Activated T-helper 17 cell treated with anti-CD3 and anti-CD28 coated beads, Interleukin-2, amount 50 U/mL, for 72 hours (primary cell): ENCODE results near the gene NME4. TPM values are rescaled to one million over a fixed set of nuclear protein-coding genes. Genes with fewer than 3 reads are reported as not detected.
"Not testable (repeated sequence)": the region's sequence is repeated elsewhere in the genome, so short reads cannot be mapped to it uniquely, and the experiment has no call there.

Source experiments
- ATAC-seq: fragments of 150-1000 bp; cut with Tn5 transposase; replicated peaks from 2 replicates; pipeline ENCODE4 v1.10.0; 2021; ENCODE audit warnings: mild to moderate bottlenecking, moderate library complexity
- H3K27ac Mint-ChIP-seq: one replicate; pipeline ENCODE4 v1.8.0; 2022; ENCODE audit warnings: mixed read lengths
- H3K27me3 Mint-ChIP-seq: one replicate; pipeline ENCODE4 v1.8.0; 2022; ENCODE audit warnings: mixed read lengths
- H3K36me3 Mint-ChIP-seq: one replicate; pipeline ENCODE4 v1.8.0; 2022; ENCODE audit warnings: low read depth, mild to moderate bottlenecking, mixed read lengths
- H3K4me1 Mint-ChIP-seq: one replicate; pipeline ENCODE4 v1.8.0; 2022; ENCODE audit warnings: mixed read lengths
- H3K4me3 Mint-ChIP-seq: one replicate; pipeline ENCODE4 v1.8.0; 2022; ENCODE audit warnings: mild to moderate bottlenecking, mixed read lengths
- H3K9me3 Mint-ChIP-seq: one replicate; pipeline ENCODE4 v1.8.0; 2022; ENCODE audit warnings: mixed read lengths
- total RNA-seq, 2 donors: library from RNA; stranded (reverse); gene quantifications; one replicate each; pipeline ENCODE4 v1.2.3, GENCODE V29; 2022

NME4 gene
- total RNA-seq, 2 donors from 2014 or later = 21.8 to 41.9 TPM

DNA sequence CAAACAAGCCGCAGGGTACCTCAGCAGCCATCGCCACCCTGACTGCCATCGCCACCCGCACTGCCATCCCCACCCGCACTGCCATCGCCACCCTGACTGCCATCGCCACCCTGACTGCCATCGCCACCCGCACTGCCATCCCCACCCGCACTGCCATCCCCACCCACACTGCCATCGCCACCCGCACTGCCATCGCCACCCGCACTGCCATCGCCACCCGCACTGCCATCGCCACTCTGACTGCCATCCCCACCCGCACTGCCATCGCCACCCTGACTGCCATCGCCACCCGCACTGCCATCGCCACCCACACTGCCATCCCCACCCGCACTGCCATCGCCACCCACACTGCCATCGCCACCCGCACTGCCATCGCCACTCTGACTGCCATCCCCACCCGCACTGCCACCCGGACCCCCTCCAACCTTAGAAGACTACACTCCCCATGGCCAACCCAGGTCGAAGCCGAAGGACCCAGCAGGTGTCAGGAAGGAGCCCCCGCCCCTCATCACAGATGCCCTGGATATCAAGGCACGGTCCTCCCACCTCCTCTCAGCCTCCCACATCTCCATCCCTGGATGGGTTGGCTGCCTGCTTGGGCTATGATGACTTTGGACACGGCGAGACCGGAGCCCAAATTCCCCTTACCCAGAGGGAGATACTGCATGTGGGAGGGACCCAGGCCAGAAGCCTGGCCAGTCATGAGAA is 18.7 kb upstream of the NME4 start:
- not testable (repeated sequence) for H3K9me3 Mint-ChIP-seq, H3K4me3 Mint-ChIP-seq, H3K36me3 Mint-ChIP-seq, H3K27me3 Mint-ChIP-seq, H3K27ac Mint-ChIP-seq, H3K4me1 Mint-ChIP-seq, ATAC-seq

DNA sequence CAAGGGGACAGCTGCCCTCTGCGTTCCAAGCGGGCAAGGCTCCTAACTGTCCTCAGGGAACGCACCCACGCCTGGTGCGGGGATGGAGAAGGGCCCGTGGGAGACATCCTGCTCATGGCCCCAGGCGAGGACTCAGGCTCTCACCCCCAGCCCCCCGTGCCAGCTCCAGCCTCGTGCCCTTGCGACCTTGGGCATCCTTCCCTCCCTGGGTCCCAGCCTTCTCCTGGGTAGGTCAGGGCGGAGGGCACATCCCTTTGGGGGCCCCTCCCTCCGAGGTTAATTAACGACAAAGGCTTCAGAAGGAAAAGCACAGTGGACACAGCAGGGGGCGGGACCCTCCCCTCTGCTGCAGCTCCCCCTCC is 18.2 kb upstream of the NME4 start:
- H3K27me3 Mint-ChIP-seq = no peaks in the 10 kb centered on the region
- ATAC-seq = no peak
- peak overlapping the region; percentile 70 for H3K4me3 Mint-ChIP-seq
- no peaks in the 10 kb centered on the region for H3K9me3 Mint-ChIP-seq
- H3K4me1 Mint-ChIP-seq = peaks cover 6% of the 10 kb centered on the region
- no peaks in the 10 kb centered on the region for H3K36me3 Mint-ChIP-seq
- no peak overlapping the region for H3K27ac Mint-ChIP-seq

DNA sequence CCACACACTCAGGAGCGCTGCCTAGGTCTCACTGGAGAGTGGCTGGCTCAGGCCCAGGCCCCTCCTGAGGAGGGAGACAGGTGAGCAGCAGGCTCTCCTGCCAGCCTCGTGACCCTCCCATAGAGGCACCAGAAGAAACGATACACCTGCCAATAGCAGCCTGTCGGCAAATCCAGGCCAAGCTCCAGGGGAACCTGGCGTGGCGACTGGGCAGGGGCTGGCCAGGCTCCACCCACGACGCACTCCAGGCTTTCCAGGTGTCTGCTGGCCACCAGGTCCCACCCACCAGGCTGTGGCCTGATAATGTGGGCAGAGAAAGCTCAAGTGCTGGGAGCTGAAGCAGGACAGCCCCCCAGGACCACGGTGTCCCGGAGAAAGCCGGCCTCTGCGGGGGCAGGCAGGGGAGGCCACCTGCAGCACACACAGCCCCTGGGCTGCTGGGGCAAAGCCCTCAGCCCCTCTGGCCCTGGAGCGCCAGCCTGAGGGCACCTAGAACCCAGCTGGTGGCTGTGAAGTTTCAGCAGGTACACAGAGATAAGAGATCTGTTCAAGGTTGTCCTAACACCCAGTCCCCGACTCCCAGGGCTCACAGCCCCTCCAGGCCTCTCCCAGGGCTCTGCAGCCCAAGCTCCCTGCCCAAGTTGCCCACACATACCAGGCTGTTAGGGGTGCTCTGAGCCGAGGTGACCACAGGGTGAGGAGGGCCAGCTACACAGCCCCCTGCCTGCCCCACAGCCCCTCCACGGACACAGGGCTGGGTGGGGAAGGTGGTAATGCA is 17.6 kb upstream of the NME4 start:
- Mint-ChIP-seq H3K27me3 (no peaks in the 10 kb centered on the region), H3K9me3 (no peaks in the 10 kb centered on the region), H3K27ac (peak overlapping the region; percentile 78), H3K4me1 (peaks cover 6% of the 10 kb centered on the region), H3K4me3 (peak overlapping the region; percentile 70), H3K36me3 (no peaks in the 10 kb centered on the region)
- ATAC-seq = no peak

DNA sequence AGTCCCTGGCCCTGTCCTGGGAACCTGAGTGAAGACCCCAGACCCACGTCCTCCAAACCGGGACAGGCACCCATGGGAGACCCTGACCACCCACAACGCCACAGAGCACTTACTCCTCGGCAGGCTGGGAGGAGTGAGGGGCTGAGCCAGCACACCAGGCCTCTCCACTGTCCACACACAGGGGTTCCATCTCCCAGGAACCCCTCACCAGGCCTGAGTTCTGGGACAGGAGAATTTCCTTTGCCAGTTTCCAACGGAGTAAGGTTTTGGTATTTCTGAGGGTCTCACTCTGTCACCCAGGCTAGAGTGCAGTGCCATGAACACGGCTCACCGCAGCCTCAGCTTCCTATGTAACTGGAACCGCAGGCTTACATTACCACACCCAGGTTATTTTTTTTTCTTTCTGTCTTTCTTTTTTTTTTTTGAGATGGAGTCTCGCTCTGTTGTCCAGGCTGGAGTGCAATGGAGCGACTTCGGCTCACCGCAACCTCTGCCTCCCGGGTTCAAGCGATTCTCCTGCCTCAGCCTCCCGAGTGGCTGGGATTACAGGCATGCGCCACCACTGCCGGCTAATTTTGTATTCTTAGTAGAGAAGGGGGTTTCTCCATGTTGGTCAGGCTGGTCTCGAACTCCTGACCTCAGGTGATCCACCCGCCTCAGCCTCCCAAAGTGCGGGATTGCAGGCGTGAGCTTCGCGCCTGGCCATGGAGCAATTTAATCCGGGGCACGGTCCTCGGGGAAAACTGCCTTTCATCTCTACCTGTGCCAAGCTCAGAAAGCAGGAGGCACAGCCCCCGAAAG is 16.8 kb upstream of the NME4 start:
- no peak for ATAC-seq
- Mint-ChIP-seq H3K27ac (peak overlapping the region; percentile 78), H3K9me3 (no peaks in the 10 kb centered on the region)

DNA sequence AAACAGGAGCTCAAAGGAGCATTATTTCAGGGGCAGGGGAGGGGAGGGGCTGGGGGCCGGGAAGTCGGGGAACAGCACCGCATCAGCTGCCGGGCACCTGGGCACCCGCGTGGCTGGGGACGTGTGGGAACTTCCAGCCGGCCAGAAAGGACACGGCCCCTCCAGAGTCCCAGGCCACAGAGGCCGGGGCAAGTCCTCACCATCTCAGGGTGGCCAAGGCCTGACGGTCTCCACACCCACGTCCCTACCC is 16.3 kb upstream of the NME4 start:
- ATAC-seq = no peak
- H3K27ac Mint-ChIP-seq = peak overlapping the region; percentile 78
- no peaks in the 10 kb centered on the region for H3K36me3 Mint-ChIP-seq
- peak overlapping the region; percentile 70 for H3K4me3 Mint-ChIP-seq
- H3K4me1 Mint-ChIP-seq = peaks cover 6% of the 10 kb centered on the region
- no peaks in the 10 kb centered on the region for H3K27me3 Mint-ChIP-seq
- H3K9me3 Mint-ChIP-seq = no peaks in the 10 kb centered on the region

More for the DNA sequence above, 16.8 kb upstream of the NME4 start:
- H3K27me3 Mint-ChIP-seq = no peaks in the 10 kb centered on the region
- peak overlapping the region; percentile 70 for H3K4me3 Mint-ChIP-seq
- no peaks in the 10 kb centered on the region for H3K36me3 Mint-ChIP-seq
- peaks cover 6% of the 10 kb centered on the region for H3K4me1 Mint-ChIP-seq

DNA sequence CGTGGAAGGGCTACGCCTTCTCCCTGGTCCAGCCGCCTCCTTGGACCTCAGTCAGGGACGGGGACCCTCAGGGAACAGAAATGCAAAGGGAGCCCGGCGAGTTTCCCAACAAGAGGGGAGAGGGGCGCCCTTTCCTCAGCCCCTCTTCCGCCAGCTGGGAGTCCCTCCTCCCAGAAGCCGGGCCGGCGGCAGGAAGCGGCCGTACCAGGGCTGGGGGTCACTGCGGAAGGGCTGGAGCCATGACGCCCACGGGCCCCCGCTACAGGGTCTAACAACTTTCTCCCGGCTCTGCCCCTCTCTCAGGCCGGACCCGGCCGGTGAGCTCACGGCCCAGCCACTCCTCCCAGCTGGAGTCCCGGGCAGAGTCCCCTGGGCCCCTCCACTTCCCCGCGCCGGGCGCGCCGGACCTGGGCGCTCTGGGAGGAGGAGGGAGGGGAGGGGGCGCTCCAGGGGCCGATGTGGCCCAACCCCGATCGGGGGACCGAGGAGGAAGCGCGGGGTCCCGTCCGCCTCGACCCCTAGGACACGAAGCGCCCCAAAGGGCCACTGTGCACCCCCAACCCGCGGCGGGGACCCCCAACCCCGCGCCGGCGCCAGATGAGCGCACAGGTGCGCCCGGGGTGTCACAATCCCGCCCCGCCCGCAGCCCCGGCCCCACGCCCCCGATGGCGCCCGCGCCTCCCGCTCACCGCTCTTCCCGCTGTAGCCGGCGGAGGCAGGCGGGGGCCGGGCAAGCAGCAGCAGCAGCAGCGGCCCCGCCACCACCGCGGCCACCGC is 15.8 kb upstream of the NME4 start:
- no peaks in the 10 kb centered on the region for H3K9me3 Mint-ChIP-seq
- H3K4me1 Mint-ChIP-seq = peaks cover 6% of the 10 kb centered on the region
- H3K27me3 Mint-ChIP-seq = no peaks in the 10 kb centered on the region
- peak overlapping the region; percentile 70 for H3K4me3 Mint-ChIP-seq
- peak; percentile 50 for ATAC-seq
- no peaks in the 10 kb centered on the region for H3K36me3 Mint-ChIP-seq
- peak overlapping the region; percentile 78 for H3K27ac Mint-ChIP-seq

DNA sequence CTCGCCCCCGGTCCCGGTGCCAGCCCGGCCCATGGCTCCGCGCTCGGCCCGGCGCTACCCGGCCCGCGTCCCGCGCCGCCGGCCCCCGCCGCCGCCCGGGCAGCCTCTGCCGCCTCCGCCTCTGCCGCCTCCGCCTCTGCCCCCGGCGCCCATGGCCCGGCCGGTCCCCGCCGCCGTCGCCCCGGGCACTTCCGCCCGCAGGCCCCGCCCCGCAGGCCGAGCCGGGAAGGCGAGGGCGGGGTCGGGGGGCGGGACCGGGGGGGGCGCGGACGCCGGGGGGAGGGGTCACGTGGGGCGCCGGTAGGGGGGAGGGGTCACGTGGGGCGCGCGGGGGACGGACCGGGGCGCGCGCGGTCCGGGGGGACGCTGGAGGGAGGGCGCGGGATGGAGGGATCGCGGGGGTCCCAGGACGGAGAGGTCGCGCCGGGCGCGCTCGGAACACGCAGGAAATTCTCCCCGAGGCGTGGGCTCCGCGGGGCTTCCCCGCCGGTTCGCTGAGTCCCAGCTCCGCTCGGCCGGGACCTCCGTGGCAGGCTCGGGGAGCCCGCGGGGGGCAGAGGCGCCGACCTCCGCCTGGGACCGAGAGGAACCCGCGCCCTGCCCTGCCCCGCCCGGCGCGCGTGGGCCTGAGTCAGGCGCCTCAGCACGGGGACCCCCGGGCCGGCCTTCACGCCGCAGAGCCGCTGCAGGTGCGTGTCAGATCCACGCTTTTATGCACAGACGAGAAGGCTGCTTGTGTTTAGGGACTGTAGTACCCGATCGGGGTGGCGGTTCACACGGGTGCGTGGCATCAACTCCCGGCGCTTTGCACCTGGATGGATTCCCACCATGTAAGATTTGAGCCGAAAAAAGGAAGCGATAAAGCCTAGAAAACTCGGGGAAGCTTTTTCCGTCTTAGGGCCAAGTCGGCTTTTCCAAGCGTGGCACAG is 14.9 kb upstream of the NME4 start, which contains the start of gene PGAP6:
Gene PGAP6, minus strand, starts transcription at position 190 of the 929 bp plus-strand sequence. Its CDS starts 157 bp downstream, at position 33.
- Mint-ChIP-seq H3K27me3 (no peaks in the 10 kb centered on the region), H3K27ac (peak within 1 kb of the TSS; percentile 78), H3K9me3 (no peaks in the 10 kb centered on the region), H3K4me1 (peaks cover 6% of the 10 kb centered on the region), H3K4me3 (peak within 1 kb of the TSS; percentile 70), H3K36me3 (no peaks in the 10 kb centered on the region)
- peak; percentile 68 for ATAC-seq

DNA sequence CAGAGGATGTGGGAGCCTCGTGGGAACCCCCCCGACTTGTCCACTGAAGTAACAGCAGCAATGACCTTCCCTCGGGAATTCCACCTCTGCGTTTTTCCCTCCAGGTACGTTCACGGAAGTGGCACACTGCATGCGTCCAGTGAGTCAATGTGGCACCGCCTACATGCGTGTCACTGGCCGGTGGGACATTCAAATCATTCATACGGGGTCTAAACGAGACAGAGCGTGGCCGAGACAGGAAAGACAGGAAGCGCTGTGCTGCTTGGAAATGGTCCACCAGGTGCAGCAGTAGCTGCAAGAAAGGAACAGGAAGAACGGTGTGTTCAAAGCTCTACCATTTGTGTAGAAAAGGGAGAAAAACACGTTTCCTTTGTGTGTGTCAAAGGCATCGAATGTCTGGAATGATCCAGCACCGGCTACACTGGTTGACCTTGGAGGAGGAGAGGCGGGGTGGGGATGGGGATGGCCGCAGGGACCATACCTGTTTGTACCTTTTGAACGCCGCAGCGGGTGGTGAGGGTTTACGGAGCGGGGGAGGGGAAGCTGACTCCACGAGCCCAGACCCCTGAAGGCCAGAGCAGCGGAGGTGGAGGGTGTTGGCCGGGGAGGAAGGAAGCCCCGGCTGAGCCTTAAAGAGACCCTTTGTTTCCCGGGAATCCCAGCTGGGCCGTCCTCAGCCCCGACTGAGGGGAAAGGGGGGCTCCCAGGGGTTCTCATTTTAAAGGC is 13.5 kb upstream of the NME4 start:
- Mint-ChIP-seq H3K4me3 (peak overlapping the region; percentile 70), H3K9me3 (no peaks in the 10 kb centered on the region), H3K27me3 (no peaks in the 10 kb centered on the region), H3K27ac (peak overlapping the region; percentile 65), H3K36me3 (no peaks in the 10 kb centered on the region), H3K4me1 (peaks cover 6% of the 10 kb centered on the region)
- peak; percentile 68 for ATAC-seq

DNA sequence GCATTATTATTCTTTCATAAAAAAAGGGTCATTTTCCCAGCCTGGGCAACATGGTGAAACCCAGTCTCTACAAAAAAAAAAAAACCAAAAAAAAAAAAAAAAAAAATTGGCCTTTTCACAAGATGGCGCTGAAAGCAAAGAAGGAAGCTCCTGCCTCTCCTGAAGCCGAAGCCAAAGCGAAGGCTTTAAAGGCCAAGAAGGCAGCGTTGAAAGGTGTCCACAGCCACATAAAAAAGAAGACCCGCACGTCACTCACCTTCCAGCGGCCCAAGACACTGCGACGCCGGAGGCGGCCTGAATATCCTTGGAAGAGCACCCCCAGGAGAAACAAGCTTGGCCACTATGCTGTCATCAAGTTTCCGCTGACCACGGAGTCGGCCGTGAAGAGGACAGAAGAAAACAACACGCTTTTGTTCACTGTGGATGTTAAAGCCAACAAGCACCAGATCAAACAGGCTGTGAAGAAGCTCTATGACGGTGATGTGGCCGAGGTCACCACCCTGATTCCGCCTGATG is 10.3 kb upstream of the NME4 start:
- peaks cover 7% of the 10 kb centered on the region for H3K4me1 Mint-ChIP-seq
- no peak overlapping the region for H3K27ac Mint-ChIP-seq
- no peaks in the 10 kb centered on the region for H3K36me3 Mint-ChIP-seq
- ATAC-seq = no peak
- no peak overlapping the region for H3K4me3 Mint-ChIP-seq
- no peaks in the 10 kb centered on the region for H3K27me3 Mint-ChIP-seq
- H3K9me3 Mint-ChIP-seq = no peaks in the 10 kb centered on the region

DNA sequence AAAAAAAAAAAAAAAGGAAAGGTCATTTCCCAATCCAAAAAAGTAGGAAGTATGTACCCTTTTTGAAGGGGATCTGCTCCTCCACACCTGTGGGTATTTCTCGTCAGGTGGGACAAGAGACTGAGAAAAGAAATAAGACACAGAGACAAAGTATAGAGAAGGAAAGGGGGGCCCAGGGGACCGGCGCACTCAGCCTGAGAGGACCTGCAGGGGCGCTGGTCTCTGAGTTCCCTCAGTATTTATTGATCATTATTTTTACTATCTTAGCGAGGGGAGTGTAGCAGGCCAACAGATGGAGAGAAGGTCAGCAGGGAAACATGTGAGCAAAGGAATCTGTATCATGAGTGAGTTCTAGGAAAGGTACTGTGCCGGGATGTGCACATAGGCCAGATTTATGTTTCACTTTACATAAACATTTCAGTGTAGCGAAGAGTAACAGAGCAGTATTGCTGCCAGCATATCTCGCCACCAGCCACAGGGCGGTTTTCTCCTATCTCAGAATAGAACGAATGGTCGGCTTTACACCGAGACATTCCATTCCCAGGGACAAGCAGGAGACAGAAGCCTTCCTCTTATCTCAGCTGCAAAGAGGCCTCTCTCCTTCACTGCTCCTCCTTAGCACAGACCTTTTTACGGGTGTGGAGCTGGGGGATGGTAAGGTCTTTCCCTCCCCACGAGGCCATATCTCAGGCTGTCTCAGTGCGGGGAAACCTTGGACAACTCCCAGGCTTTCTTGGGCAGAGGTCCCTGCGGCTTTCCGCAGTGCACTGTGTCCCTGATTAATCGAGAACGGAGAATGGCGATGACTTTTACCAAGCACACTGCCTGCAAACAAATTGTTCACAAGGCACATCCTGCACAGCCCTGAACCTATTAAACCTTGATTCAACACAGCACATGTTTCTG is 9.0 kb upstream of the NME4 start:
- H3K27ac Mint-ChIP-seq, H3K27me3 Mint-ChIP-seq, H3K36me3 Mint-ChIP-seq, H3K9me3 Mint-ChIP-seq, H3K4me3 Mint-ChIP-seq, ATAC-seq: not testable (repeated sequence)
- peaks cover 12% of the 10 kb centered on the region for H3K4me1 Mint-ChIP-seq

DNA sequence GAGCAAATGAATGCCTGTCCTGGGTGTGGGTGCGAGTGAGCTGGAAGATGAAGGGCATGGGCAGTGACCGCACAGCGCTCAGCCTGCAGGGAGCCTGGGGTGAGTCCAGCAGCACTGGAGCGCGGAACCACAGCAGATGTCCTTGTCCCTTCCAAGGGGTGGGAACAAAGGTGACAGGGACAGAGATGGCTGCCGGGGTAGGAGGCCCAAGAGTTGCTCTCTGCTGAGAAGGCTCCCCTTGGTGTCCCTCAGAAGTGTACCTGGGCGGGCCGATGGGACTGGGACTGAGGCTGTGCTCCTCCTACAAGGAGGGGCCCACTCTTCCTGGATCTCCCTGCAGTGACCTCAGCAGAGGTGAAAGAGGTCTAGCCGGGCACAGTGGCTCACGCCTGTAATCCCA is 7.6 kb upstream of the NME4 start:
- ATAC-seq = no peak
- Mint-ChIP-seq H3K27me3 (no peaks in the 10 kb centered on the region), H3K27ac (no peak overlapping the region), H3K4me3 (no peak overlapping the region), H3K36me3 (no peaks in the 10 kb centered on the region), H3K9me3 (no peaks in the 10 kb centered on the region), H3K4me1 (peaks cover 6% of the 10 kb centered on the region)

DNA sequence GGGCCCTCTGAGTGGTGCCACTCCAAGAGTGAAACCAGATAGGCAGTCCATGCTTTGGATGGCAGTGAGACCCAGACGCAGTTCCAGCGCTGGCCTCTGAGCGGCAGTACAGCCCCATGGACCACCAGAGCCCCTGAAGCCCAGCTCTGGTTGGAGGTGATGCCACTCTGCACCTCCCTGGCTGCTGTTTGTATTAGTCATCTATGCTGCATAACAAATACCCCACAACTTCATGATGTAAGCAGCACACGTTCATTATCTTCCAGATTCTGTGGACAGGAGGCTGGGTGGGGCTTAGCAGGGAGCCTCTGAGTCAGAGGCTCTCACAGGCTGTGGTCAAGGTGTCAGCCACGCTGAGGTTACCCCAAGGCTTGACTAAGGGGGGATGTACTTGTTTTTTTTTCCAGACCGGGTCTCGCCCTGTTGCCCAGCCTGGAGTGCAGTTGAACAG is 5.1 kb upstream of the NME4 start:
- peak; percentile 97 for ATAC-seq
- Mint-ChIP-seq H3K4me1 (peaks cover 6% of the 10 kb centered on the region), H3K36me3 (no peaks in the 10 kb centered on the region), H3K27me3 (no peaks in the 10 kb centered on the region), H3K27ac (peak overlapping the region; percentile 47), H3K4me3 (no peak overlapping the region), H3K9me3 (no peaks in the 10 kb centered on the region)
